ENCODE measurements around the gene SERPINB1. TPM values are rescaled to one million over a fixed set of nuclear protein-coding genes. Genes with fewer than 3 reads are reported as not detected.
A peak's percentile ranks its signal among the peaks of the same experiment; 100 is the strongest.

Gene SERPINB1
- total RNA-seq, 1 experiment from 2014 or later: 133 TPM

DNA sequence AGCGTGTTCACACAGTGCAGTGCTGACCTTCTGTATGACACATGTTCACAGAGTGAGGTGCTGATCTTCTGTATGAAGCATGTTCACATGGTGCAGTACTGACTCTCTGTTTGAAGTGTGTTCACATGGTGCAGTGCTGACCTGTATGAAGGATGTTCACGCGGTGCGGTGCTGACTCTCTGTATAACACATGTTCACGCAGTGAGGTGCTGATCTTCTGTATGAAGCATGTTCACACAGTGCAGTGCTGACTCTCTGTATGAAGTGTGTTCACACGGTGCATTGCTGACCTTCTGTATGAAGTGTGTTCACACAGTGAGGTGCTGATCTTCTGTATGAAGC, 10.8 kb upstream of the SERPINB1 start:
- ChIA-PET POLR2A (ENCODE audit: unreplicated experiment) (no interaction called here), CTCF (no interaction called here)
- Histone ChIP-seq H3K4me3 (ENCODE audit: low read length) (no peak overlapping the region), H3K9me3 (ENCODE audit: low read length) (no peaks in the 10 kb centered on the region), H3K36me3 (ENCODE audit: low read depth, low read length) (no peaks in the 10 kb centered on the region), H3F3A (ENCODE audit: low read length, unreplicated experiment) (no peaks in the 10 kb centered on the region), H3K79me2 (ENCODE audit: low read length) (no peaks in the 10 kb centered on the region), H4K20me1 (ENCODE audit: low read length) (no peaks in the 10 kb centered on the region), H3K9me2 (replicated peaks; ENCODE audit: low read length) (no peaks in the 10 kb centered on the region), H3K9ac (ENCODE audit: low read length) (peak overlapping the region; percentile 98; the same call in 1 of the 2 replicates), H2AFZ (ENCODE audit: low read length) (no peak overlapping the region), H3K4me2 (ENCODE audit: low read length) (no peak overlapping the region), H3K4me1 (ENCODE audit: insufficient read depth, low read length) (peaks cover 34% of the 10 kb centered on the region), H3K27me3 (ENCODE audit: low read length) (no peaks in the 10 kb centered on the region), H3K27ac (ENCODE audit: low read length) (peak overlapping the region; percentile 99)
- ATAC-seq (no peak), DNase-seq (no peak)
- no TSS peak for BruUV-seq (replicated peaks)
- intact Hi-C loops (cut with micrococcal nuclease): no loop called here
- TF ChIP-seq EZH2phosphoT487 (IDR thresholded peaks at IDR 0.05; ENCODE audit: borderline replicate concordance, low read length) (no peak), EZH2 (IDR thresholded peaks at IDR 0.05; ENCODE audit: low read length, unreplicated experiment) (no peak)
- TF ChIP-seq, protein P1, sequence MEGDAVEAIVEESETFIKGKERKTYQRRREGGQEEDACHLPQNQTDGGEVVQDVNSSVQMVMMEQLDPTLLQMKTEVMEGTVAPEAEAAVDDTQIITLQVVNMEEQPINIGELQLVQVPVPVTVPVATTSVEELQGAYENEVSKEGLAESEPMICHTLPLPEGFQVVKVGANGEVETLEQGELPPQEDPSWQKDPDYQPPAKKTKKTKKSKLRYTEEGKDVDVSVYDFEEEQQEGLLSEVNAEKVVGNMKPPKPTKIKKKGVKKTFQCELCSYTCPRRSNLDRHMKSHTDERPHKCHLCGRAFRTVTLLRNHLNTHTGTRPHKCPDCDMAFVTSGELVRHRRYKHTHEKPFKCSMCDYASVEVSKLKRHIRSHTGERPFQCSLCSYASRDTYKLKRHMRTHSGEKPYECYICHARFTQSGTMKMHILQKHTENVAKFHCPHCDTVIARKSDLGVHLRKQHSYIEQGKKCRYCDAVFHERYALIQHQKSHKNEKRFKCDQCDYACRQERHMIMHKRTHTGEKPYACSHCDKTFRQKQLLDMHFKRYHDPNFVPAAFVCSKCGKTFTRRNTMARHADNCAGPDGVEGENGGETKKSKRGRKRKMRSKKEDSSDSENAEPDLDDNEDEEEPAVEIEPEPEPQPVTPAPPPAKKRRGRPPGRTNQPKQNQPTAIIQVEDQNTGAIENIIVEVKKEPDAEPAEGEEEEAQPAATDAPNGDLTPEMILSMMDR (conservative IDR thresholded peaks at IDR 0.05; ENCODE audit: low read depth, low read length): no peak

DNA sequence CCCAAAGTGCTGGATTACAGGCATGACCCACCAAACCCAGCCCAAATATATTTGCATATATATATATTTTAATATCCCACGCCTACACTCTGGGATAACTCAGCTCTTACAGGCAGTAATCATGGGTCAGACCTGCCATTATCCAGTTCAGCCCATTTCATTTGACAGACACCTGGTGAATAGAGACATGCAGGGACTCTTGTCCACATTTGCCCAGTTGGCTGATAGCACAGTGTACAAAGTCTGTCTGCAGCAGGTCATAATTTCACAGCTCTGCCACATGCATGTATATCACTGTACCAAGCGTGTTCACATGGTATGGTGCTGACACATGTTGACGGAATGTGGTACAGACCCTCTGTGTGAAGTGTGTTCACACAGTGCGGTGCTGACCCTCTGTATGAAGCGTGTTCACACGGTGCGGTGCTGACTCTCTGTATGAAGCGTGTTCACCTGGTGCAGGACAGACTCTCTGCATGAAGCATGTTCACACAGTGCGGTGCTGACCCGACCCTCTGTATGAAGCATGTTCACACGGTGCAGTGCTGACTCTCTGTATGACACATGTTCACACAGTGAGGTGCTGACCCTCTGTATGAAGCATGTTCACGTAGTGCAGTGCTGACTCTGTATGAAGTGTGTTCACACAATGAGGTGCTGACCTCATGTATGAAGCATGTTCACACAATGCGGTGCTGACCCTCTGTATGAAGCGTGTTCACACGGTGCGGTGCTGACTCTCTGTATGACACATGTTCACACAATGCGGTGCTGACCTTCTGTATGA, 10.3 kb upstream of the SERPINB1 start:
- TF ChIP-seq EZH2phosphoT487 (IDR thresholded peaks at IDR 0.05; ENCODE audit: borderline replicate concordance, low read length): no peak
- TF ChIP-seq, protein P1 (conservative IDR thresholded peaks at IDR 0.05; ENCODE audit: low read depth, low read length): no peak
- Histone ChIP-seq H3K4me2 (ENCODE audit: low read length) (no peak overlapping the region), H3K27ac (ENCODE audit: low read length) (peak overlapping the region; percentile 99), H3K9me2 (replicated peaks; ENCODE audit: low read length) (no peaks in the 10 kb centered on the region), H3K27me3 (ENCODE audit: low read length) (no peaks in the 10 kb centered on the region), H2AFZ (ENCODE audit: low read length) (no peak overlapping the region), H3K9me3 (ENCODE audit: low read length) (no peaks in the 10 kb centered on the region), H4K20me1 (ENCODE audit: low read length) (no peaks in the 10 kb centered on the region), H3F3A (ENCODE audit: low read length, unreplicated experiment) (no peaks in the 10 kb centered on the region), H3K79me2 (ENCODE audit: low read length) (no peaks in the 10 kb centered on the region), H3K36me3 (ENCODE audit: low read depth, low read length) (no peaks in the 10 kb centered on the region), H3K4me1 (ENCODE audit: insufficient read depth, low read length) (peaks cover 32% of the 10 kb centered on the region), H3K4me3 (ENCODE audit: low read length) (no peak overlapping the region), H3K9ac (ENCODE audit: low read length) (no peak overlapping the region; the same call in 1 of the 2 replicates)
- ATAC-seq (no peak), DNase-seq (no peak)
- intact Hi-C loops (cut with micrococcal nuclease): no loop called here
- ChIA-PET POLR2A (ENCODE audit: unreplicated experiment) (no interaction called here), CTCF (no interaction called here)
- BruUV-seq (replicated peaks): no TSS peak

DNA sequence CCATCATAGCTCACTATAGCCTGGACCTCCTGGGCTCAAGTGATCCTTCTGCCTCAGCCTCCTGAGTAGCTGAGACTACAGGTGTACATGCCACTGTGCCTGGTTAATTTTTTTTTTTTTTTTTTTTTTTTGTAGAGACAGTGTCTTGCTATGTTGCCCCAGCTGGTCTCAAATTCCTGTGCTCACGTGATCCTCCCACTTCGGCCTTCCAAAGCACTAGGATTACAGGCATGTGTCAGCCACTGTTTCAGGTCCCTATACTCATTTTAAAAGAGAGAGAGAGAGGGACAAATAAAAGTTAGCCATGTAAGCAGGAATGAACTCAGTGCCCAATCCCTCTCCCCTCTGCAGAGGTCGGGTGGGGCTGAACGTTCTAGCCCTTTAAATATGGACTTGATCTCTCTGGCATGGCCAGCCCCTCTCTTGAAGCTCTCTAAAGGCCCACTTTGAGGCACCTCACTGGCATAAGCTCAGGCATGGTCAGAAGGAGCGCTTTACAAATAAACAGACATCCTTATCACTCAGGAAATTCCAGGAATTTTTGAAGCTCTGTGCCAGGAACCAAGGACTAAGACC, 9.0 kb upstream of the SERPINB1 start:
- no peak; the same call in 1 of the 2 replicates for ATAC-seq
- no TSS peak for BruUV-seq (replicated peaks)

More for the DNA sequence above, 9.0 kb upstream of the SERPINB1 start:
- Histone ChIP-seq H3K27me3 (ENCODE audit: low read length) (no peaks in the 10 kb centered on the region), H3K4me3 (ENCODE audit: low read length) (no peak overlapping the region), H3K9me2 (replicated peaks; ENCODE audit: low read length) (no peaks in the 10 kb centered on the region), H3K27ac (ENCODE audit: low read length) (peak overlapping the region; percentile 52), H2AFZ (ENCODE audit: low read length) (peak overlapping the region; percentile 41; the same call in 1 of the 2 replicates), H3F3A (ENCODE audit: low read length, unreplicated experiment) (no peaks in the 10 kb centered on the region), H3K9me3 (ENCODE audit: low read length) (no peaks in the 10 kb centered on the region), H3K79me2 (ENCODE audit: low read length) (no peaks in the 10 kb centered on the region), H3K4me2 (ENCODE audit: low read length) (0 out of 2 replicates have a peak overlapping the region, but pooled peaks have one; percentile 4), H3K4me1 (ENCODE audit: insufficient read depth, low read length) (peaks cover 42% of the 10 kb centered on the region), H3K9ac (ENCODE audit: low read length) (peak overlapping the region; percentile 19; the same call in 1 of the 2 replicates), H4K20me1 (ENCODE audit: low read length) (no peaks in the 10 kb centered on the region), H3K36me3 (ENCODE audit: low read depth, low read length) (no peaks in the 10 kb centered on the region)
- peak; percentile 48 for DNase-seq
- TF ChIP-seq, protein P1 (conservative IDR thresholded peaks at IDR 0.05; ENCODE audit: low read depth, low read length): no peak
- no peak for TF ChIP-seq EZH2phosphoT487 (IDR thresholded peaks at IDR 0.05; ENCODE audit: borderline replicate concordance, low read length)
- no peak for TF ChIP-seq EZH2 (IDR thresholded peaks at IDR 0.05; ENCODE audit: low read length, unreplicated experiment)
- ChIA-PET POLR2A (ENCODE audit: unreplicated experiment) (interaction anchor here (0.5 to 1.3 kb wide), 5 partner anchors 9 to 138 kb away, joined by 3 to 7 read pairs (median 6); partner anchors contain the start of gene SERPINB1), CTCF (interaction anchor here (1.0 kb wide), 3 partner anchors 11 to 102 kb away, joined by 3 to 6 read pairs (median 4); no protein-coding TSS in a partner anchor)
- intact Hi-C loops (cut with micrococcal nuclease): no loop called here

Measured in PC-3 (cell line).